GM12878 (cell line): Measurements from ENCODE around the gene FOXK1. TPM values are rescaled to one million over a fixed set of nuclear protein-coding genes. Genes with fewer than 3 reads are reported as not detected.
"Not testable (repeated sequence)": the region's sequence is repeated elsewhere in the genome, so short reads cannot be mapped to it uniquely, and the experiment has no call there.

Experiments
- ATAC-seq: fragments of 200-7000 bp; cut with Tn5 transposase; 3 replicates; pipeline ENCODE4 v1.9.1; 2020; ENCODE audit warnings: mild to moderate bottlenecking, moderate library complexity
- BruUV-seq: library from RNA; stranded (reverse); fragments of 400-500 nt; replicated peaks from 2 replicates; lab custom pipeline; 2021; lab: Mats Ljungman, UMichigan
- CTCF ChIA-PET: fragments of 300-600 bp; sonication (Branson Sonifier 250); formaldehyde crosslinking; extraction: SDS; loops from one replicate; lab custom pipeline; 2021; ENCODE audit warnings: inconsistent platforms; lab: Yijun Ruan, JAX
- POLR2A ChIA-PET: fragments of 350-600 bp; formaldehyde crosslinking; extraction: SDS; loops from one replicate; lab custom pipeline; 2021; ENCODE audit warnings: inconsistent platforms; lab: Charles Lee
- RAD21 ChIA-PET: fragments of 300-600 bp; sonication (Branson Sonifier 250); formaldehyde crosslinking; loops from one replicate; lab custom pipeline; 2023; ENCODE audit warnings: antibody characterized with exemption; ENCODE audit not compliant: unreplicated experiment; lab: Charles Lee
- SMC1A ChIA-PET: fragments of 300-600 bp; sonication (Branson Sonifier 250); formaldehyde crosslinking; loops from one replicate; lab custom pipeline; 2023; ENCODE audit not compliant: unreplicated experiment, uncharacterized antibody; lab: Charles Lee
- DNase-seq: peaks from one replicate; pipeline ENCODE4 v3.0.0-alpha.2; 2011; ENCODE audit warnings: low read depth, low spot score
- FAIRE-seq: peaks from 3 replicates; lab custom pipeline; 2011; peaks lifted over from hg19 to GRCh38; lab: Jason Lieb, UNC
- H2AFZ ChIP-seq: 2 replicates; pipeline ENCODE4 v1.6.0; 2011; ENCODE audit warnings: low read depth, low read length, control low read depth; ENCODE audit not compliant: control insufficient read depth
- H3K27ac ChIP-seq: 2 replicates; pipeline ENCODE4 v1.5.1; 2011; ENCODE audit warnings: control low read depth; ENCODE audit not compliant: control insufficient read depth, insufficient read depth
- H3K27me3 ChIP-seq, 2 experiments: replicated peaks in 1 of 2; 2 replicates each; pipeline versions ENCODE4 v1.6.0 to v1.6.1; 2011; ENCODE audit warnings: low read length in 1 of 2; ENCODE audit not compliant: control insufficient read depth in 2 of 2, insufficient read depth in 2 of 2
- H3K36me3 ChIP-seq, 2 experiments: 2 replicates each; pipeline ENCODE4 v1.5.1; 2011; ENCODE audit warnings: low read length in 1 of 2; ENCODE audit not compliant: control insufficient read depth in 2 of 2, insufficient read depth in 2 of 2
- H3K4me1 ChIP-seq: 2 replicates; pipeline ENCODE4 v1.6.1; 2011; ENCODE audit warnings: mild to moderate bottlenecking, low read length, moderate library complexity, mixed read lengths; ENCODE audit not compliant: control insufficient read depth, insufficient read depth
- H3K4me2 ChIP-seq: 2 replicates; pipeline ENCODE4 v1.6.0; 2011; ENCODE audit warnings: control low read depth; ENCODE audit not compliant: control insufficient read depth, insufficient read depth
- H3K4me3 ChIP-seq: fragments of 200-600 bp; sonication (generic); 2 replicates; pipeline ENCODE4 v1.5.1; 2016
- H3K79me2 ChIP-seq: 2 replicates; pipeline ENCODE4 v1.6.0; 2011; ENCODE audit warnings: low read length; ENCODE audit not compliant: control insufficient read depth, insufficient read depth
- H3K9ac ChIP-seq: 2 replicates; pipeline ENCODE4 v1.8.0; 2011; ENCODE audit warnings: low read length, control low read depth, mixed read lengths; ENCODE audit not compliant: control insufficient read depth, insufficient read depth
- H3K9me3 ChIP-seq: replicated peaks from 3 replicates; pipeline ENCODE4 v1.5.1; 2011; ENCODE audit warnings: mild to moderate bottlenecking, low read length; ENCODE audit not compliant: control insufficient read depth, insufficient read depth
- H4K20me1 ChIP-seq: 2 replicates; pipeline ENCODE4 v1.6.0; 2011; ENCODE audit not compliant: control insufficient read depth, insufficient read depth
- ETV6 ChIP-seq, 2 experiments: fragments of 450-650 bp in 1 of 2; IDR thresholded peaks in 1 of 2; conservative IDR thresholded peaks in 1 of 2; 2 replicates each; pipeline ENCODE4 v1.6.1; 2014; ENCODE audit warnings: antibody characterized with exemption in 1 of 2, borderline replicate concordance in 1 of 2, low read depth in 1 of 2, mild to moderate bottlenecking in 1 of 2, moderate library complexity in 1 of 2
- FOXM1 ChIP-seq: IDR thresholded peaks from 2 replicates; pipeline ENCODE4 v1.6.1; 2012; ENCODE audit warnings: low read depth, mild to moderate bottlenecking, inconsistent platforms, low read length, moderate library complexity
- MLLT1 ChIP-seq: fragments of 450-650 bp; IDR thresholded peaks from 2 replicates; pipeline ENCODE4 v1.6.1; 2016; ENCODE audit warnings: mild to moderate bottlenecking
- NFIC ChIP-seq: IDR thresholded peaks from 2 replicates; pipeline ENCODE4 v1.6.1; 2012; ENCODE audit warnings: low read depth, mild to moderate bottlenecking, inconsistent platforms, low read length, moderate library complexity
- SREBF2 ChIP-seq: IDR thresholded peaks from 2 replicates; pipeline ENCODE4 v1.6.1; 2012; ENCODE audit warnings: mild to moderate bottlenecking, low read length
- STAT1 ChIP-seq: fragments of 450-650 bp; conservative IDR thresholded peaks from 2 replicates; pipeline ENCODE4 v1.6.1; 2014; ENCODE audit warnings: antibody characterized with exemption, mild to moderate bottlenecking
- WGBS: methylation state at CpG from one replicate; pipeline ENCODE4 v1.1.6; 2016; ENCODE audit warnings: low lambda C conversion rate; ENCODE audit not compliant: insufficient replicate concordance, insufficient coverage; ENCODE audit errors: missing lambda C conversion rate; 5-methylcytosine and 5-hydroxymethylcytosine counted together
- in situ Hi-C: fragments of 300-500 bp; cut with MboI; formaldehyde crosslinking; loops from 9 replicates; pipeline ENCODE4 v1.14.3; 2018; ENCODE audit warnings: mixed read lengths
- intact Hi-C: fragments of 100-400 bp; cut with micrococcal nuclease; formaldehyde crosslinking; loops from one replicate; pipeline ENCODE4 v1.14.2; 2022; ENCODE audit not compliant: unreplicated experiment
- polyA plus RNA-seq, 11 experiments: library from polyadenylated mRNA; depleted of rRNA in 4 of 11; unstranded in 6 of 11; stranded (reverse) in 5 of 11; fragments of >200 nt; fragmentation: Nextera tagmentation in 4 of 11; fragmentation: Illumina TruSeq in 1 of 11; extraction: Ambion mirVana in 4 of 11; extraction: Trizol in 1 of 11; gene quantifications; 1 replicate in 1 of 11; 2 replicates in 10 of 11; pipeline versions ENCODE4 v1.2.1 to v1.2.3, GENCODE V29; 2011 to 2016; ENCODE audit warnings: inconsistent platforms in 2 of 11, missing spikeins in 2 of 11, low read depth in 1 of 11
- total RNA-seq, 4 experiments: library from RNA; depleted of rRNA in 3 of 4; stranded (reverse); fragments of >200 nt in 3 of 4; fragmentation: Illumina TruSeq in 1 of 4; extraction: Trizol in 1 of 4; gene quantifications; 2 replicates each; pipeline versions ENCODE4 v1.2.1 to v1.2.3, GENCODE V29; 2013 to 2021

The FOXK1 gene
- total and polyA plus RNA-seq, 10 of the 15 experiments (the other 5 are each of a cell fraction or from before 2014, with no cell fraction given), result 0.24 to 31.8 (median 4.5) TPM

GRCh38 chr7:4684846-4685245 lies 2.8 kb downstream of the FOXK1 start (continued):
- no peak for TF ChIP-seq SREBF2
- no peak for TF ChIP-seq ETV6 (conservative IDR thresholded peaks at IDR 0.05 in 1 of 2, IDR thresholded peaks at IDR 0.05 in 1 of 2; ENCODE audit: borderline replicate concordance in 1 of 2, low read depth in 1 of 2)
- TF ChIP-seq NFIC, result no peak
- TF ChIP-seq STAT1, result no peak
- TF ChIP-seq FOXM1, result no peak

GRCh38 chr7:4685676-4686075 lies 3.6 kb downstream of the FOXK1 start:
- not testable (repeated sequence) for H3K27ac ChIP-seq, BruUV-seq, H2AFZ ChIP-seq, H4K20me1 ChIP-seq, ATAC-seq, H3K27me3 ChIP-seq, H3K4me3 ChIP-seq
- RAD21 ChIA-PET, result interaction anchor here (1.1 to 1.5 kb wide), 3 partner anchors 39 to 61 kb away, joined by 3 to 7 read pairs (median 3); no protein-coding TSS in a partner anchor
- CTCF ChIA-PET, result interaction anchor here (0.6 to 2.7 kb wide), 4 partner anchors 27 to 69 kb away, joined by 4 to 7 read pairs (median 4); no protein-coding TSS in a partner anchor
- intact Hi-C loops, result loop anchor here (2.0 kb wide), 2 partner anchors 59 to 75 kb away; no protein-coding TSS in a partner anchor
- H3K4me1 ChIP-seq, result peaks cover 27% of the 10 kb centered on the region
- peaks cover 71% of the 10 kb centered on the region for H3K79me2 ChIP-seq
- in situ Hi-C loops, result loop anchor here (5.0 kb wide), 1 partner anchor 67 kb away; no protein-coding TSS in a partner anchor
- 83% methylated on average over 10 of the region's 10 CpGs for WGBS
- SMC1A ChIA-PET, result interaction anchor here (2.2 kb wide), 1 partner anchor 39 kb away, joined by 4 read pairs; no protein-coding TSS in a partner anchor
- TF ChIP-seq MLLT1, result 0 out of 2 replicates have a peak, but pooled peaks have one; percentile 39
- TF ChIP-seq, all 136 proteins: peak for 1; not testable (repeated sequence) for 135
- not testable (repeated sequence) for DNase-seq, FAIRE-seq, H3K9me3 ChIP-seq, H3K4me2 ChIP-seq, H3K36me3 ChIP-seq, H3K9ac ChIP-seq
- POLR2A ChIA-PET, result interaction anchor here (1.2 to 1.5 kb wide), 2 partner anchors 44 to 59 kb away, joined by 3 to 4 read pairs; no protein-coding TSS in a partner anchor
